Measurements from ENCODE around the gene HOXA7.

The HOXA7 gene

DNA sequence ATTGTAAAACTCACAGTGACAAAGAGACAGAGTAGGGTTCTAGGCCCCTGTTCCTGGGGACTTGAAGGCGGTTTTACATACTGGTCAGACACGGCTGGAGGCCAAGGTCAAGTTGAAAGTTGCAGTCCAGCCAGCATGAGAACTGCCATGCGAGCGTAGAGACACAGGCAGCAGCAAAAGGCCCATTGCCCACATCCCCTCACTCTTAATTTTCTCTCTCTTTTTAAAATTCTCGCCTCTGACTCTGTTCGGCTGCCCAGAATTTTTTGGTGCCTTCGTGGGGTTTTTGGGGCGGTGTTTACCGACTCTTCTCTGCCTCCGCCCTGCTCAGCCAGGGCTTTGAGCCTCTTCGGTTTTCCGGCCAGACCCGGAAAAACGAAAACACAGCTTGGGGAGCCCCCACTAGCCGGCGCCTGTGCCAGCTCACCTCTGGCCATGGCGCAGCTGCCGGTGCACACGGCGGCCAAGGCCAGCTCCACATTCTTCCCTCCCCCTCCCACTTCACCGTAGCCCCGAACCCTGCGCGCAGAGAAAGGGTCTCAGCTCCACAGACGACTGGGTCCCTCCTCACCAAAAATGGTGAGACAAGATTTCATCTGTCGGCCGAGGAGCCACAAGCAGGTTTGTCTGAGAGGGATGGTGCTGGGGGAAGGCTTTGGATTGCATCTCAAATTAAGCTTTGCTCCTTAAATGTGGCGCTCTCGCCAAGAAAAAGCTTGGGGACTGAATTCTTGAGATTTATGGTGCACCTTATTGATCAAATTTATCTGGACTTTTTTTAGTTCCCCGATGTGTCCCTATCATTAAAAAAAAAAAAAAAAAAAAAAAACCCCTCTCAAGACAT is 45.8 kb upstream of the HOXA7 start:
- Histone ChIP-seq H3K4me3 (ENCODE audit: control insufficient read depth in 1 of 7, extremely low read depth in 1 of 7, insufficient read depth in 4 of 7, low read depth in 2 of 7, low read length in 6 of 7) (no peak overlapping the region), H3K36me3 (ENCODE audit: control insufficient read depth in 4 of 4, insufficient read depth in 4 of 4, low read length in 3 of 4) (no peaks in the 10 kb centered on the region), H3K9me3 (ENCODE audit: control extremely low read depth in 1 of 5, control insufficient read depth in 4 of 5, insufficient read depth in 2 of 5, low read depth in 1 of 5, low read length in 4 of 5) (no peaks in the 10 kb centered on the region), H3K27ac (ENCODE audit: insufficient read depth in 1 of 2, low read depth in 1 of 2, low read length in 2 of 2, poor library complexity in 1 of 2, severe bottlenecking in 2 of 2) (no peak overlapping the region), H3K4me1 (ENCODE audit: control extremely low read depth in 1 of 4, control insufficient read depth in 4 of 4, insufficient read depth in 4 of 4, low read length in 3 of 4) (peaks cover 0 to 39% (median 36%) of the 10 kb centered on the region in 4 experiments), H3K27me3 (replicated peaks in 2 of 5; ENCODE audit: control insufficient read depth in 4 of 5, insufficient read depth in 5 of 5, low read length in 4 of 5) (peaks cover 29 to 99% (median 79%) of the 10 kb centered on the region in 5 experiments)
- ChIA-PET POLR2A (no interaction called here), CTCF (interaction anchor here (1.0 to 1.6 kb wide), 4 partner anchors 8 to 14 kb away, joined by 3 to 4 read pairs (median 3); no protein-coding TSS in a partner anchor)
- 17% methylated on average over 24 of the region's 30 CpGs for WGBS (ENCODE audit: insufficient coverage)
- no peak for DNase-seq

DNA sequence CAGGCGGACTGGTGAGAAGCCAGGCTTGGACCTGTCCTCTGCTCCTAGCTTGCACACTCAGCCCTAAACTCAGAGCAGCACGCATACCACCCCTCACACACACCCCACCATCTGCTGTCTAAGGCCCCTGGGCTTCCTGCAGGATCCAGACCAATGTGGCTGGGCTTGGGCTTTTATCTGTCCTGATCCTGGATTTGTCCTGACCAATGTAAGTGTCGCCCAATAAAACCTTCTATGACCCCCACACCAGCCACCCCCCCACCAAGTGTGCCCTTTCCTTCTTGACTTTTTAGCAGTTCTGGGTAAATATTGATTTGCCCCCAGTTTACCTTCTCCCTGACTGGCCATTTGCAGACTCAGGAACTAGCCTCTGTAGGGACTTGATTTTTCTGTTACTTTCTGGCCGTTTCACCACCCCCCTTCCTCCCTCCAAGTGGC is 45.1 kb upstream of the HOXA7 start:
- Histone ChIP-seq H3K36me3 (ENCODE audit: control insufficient read depth in 4 of 4, insufficient read depth in 4 of 4, low read length in 3 of 4) (no peaks in the 10 kb centered on the region), H3K4me1 (ENCODE audit: control extremely low read depth in 1 of 4, control insufficient read depth in 4 of 4, insufficient read depth in 4 of 4, low read length in 3 of 4) (peaks cover 0 to 39% (median 36%) of the 10 kb centered on the region in 4 experiments), H3K9me3 (ENCODE audit: control extremely low read depth in 1 of 5, control insufficient read depth in 4 of 5, insufficient read depth in 2 of 5, low read depth in 1 of 5, low read length in 4 of 5) (no peaks in the 10 kb centered on the region), H3K27ac (ENCODE audit: insufficient read depth in 1 of 2, low read depth in 1 of 2, low read length in 2 of 2, poor library complexity in 1 of 2, severe bottlenecking in 2 of 2) (no peak overlapping the region), H3K4me3 (ENCODE audit: control insufficient read depth in 1 of 7, extremely low read depth in 1 of 7, insufficient read depth in 4 of 7, low read depth in 2 of 7, low read length in 6 of 7) (peak overlapping the region in 3 of 7 experiments; percentile 4 to 41 (median 39)), H3K27me3 (replicated peaks in 2 of 5; ENCODE audit: control insufficient read depth in 4 of 5, insufficient read depth in 5 of 5, low read length in 4 of 5) (peaks cover 28 to 99% (median 76%) of the 10 kb centered on the region in 5 experiments)
- no peak for DNase-seq
- 3% methylated on average over 3 of the region's 4 CpGs for WGBS (ENCODE audit: insufficient coverage)
- POLR2A ChIA-PET: interaction anchor here (0.6 kb wide), 1 partner anchor 9 kb away, joined by 3 read pairs; no protein-coding TSS in a partner anchor
- CTCF ChIA-PET: interaction anchor here (1.0 to 1.6 kb wide), 3 partner anchors 9 to 15 kb away, joined by 3 to 4 read pairs (median 3); no protein-coding TSS in a partner anchor

DNA sequence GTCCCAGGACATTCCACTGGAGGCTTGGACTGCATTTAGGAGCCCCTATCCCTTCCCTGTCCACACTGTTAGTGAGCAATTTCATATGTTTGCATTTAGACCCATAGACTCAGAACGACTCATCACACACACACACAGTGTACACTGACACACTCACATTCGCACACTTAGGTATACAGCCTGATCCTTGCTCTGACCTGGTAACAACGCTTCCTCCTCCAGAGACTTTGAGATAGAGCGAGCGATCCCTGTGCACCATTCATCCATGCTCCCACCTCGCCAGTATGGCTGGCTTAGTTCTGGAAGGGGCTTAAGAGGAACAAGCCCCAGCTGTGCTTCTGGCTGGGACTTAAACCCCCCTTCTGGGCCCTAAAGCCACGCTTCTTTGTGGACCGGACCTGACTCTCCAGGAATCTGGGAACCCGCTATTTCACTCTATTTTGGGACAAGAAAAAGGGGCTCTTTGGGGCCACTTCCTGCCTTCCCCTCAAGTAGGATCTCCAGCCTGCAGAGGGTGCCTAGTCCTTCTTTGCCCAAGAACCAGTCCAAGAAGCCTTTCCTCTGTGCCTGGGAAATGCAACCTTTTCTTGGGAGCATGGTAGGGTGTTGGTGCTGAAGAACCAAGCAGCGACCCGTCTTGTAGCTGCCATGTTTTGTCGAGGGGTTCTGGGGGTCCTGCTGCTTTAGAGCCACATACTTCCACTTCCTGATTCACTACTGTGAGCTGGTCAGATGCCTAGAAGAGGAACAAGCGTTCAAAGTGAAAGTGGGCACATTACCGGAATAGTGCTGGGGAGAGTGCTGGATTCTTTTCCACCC is 44.5 kb upstream of the HOXA7 start:
- 3% methylated on average over 9 of the region's 14 CpGs for WGBS (ENCODE audit: insufficient coverage)
- peak overlapping the region in 4 of 7 experiments; percentile 37 to 59 (median 46) for H3K4me3 ChIP-seq (ENCODE audit: control insufficient read depth in 1 of 7, extremely low read depth in 1 of 7, insufficient read depth in 4 of 7, low read depth in 2 of 7, low read length in 6 of 7)
- H3K27me3 ChIP-seq (replicated peaks in 2 of 5; ENCODE audit: control insufficient read depth in 4 of 5, insufficient read depth in 5 of 5, low read length in 4 of 5): peaks cover 25 to 99% (median 73%) of the 10 kb centered on the region in 5 experiments
- ChIA-PET CTCF (interaction anchor here (0.6 to 1.4 kb wide), 2 partner anchors 10 to 573 kb away, joined by 3 to 4 read pairs; no protein-coding TSS in a partner anchor), POLR2A (interaction anchor here (0.6 to 0.9 kb wide), 2 partner anchors 10 to 574 kb away, joined by 3 read pairs; no protein-coding TSS in a partner anchor)
- no peaks in the 10 kb centered on the region for H3K36me3 ChIP-seq (ENCODE audit: control insufficient read depth in 4 of 4, insufficient read depth in 4 of 4, low read length in 3 of 4)
- no peak overlapping the region for H3K27ac ChIP-seq (ENCODE audit: insufficient read depth in 1 of 2, low read depth in 1 of 2, low read length in 2 of 2, poor library complexity in 1 of 2, severe bottlenecking in 2 of 2)
- H3K9me3 ChIP-seq (ENCODE audit: control extremely low read depth in 1 of 5, control insufficient read depth in 4 of 5, insufficient read depth in 2 of 5, low read depth in 1 of 5, low read length in 4 of 5): no peaks in the 10 kb centered on the region
- peak; percentile 53 to 71 (median 69) for DNase-seq
- peaks cover 0 to 39% (median 36%) of the 10 kb centered on the region in 4 experiments for H3K4me1 ChIP-seq (ENCODE audit: control extremely low read depth in 1 of 4, control insufficient read depth in 4 of 4, insufficient read depth in 4 of 4, low read length in 3 of 4)

DNA sequence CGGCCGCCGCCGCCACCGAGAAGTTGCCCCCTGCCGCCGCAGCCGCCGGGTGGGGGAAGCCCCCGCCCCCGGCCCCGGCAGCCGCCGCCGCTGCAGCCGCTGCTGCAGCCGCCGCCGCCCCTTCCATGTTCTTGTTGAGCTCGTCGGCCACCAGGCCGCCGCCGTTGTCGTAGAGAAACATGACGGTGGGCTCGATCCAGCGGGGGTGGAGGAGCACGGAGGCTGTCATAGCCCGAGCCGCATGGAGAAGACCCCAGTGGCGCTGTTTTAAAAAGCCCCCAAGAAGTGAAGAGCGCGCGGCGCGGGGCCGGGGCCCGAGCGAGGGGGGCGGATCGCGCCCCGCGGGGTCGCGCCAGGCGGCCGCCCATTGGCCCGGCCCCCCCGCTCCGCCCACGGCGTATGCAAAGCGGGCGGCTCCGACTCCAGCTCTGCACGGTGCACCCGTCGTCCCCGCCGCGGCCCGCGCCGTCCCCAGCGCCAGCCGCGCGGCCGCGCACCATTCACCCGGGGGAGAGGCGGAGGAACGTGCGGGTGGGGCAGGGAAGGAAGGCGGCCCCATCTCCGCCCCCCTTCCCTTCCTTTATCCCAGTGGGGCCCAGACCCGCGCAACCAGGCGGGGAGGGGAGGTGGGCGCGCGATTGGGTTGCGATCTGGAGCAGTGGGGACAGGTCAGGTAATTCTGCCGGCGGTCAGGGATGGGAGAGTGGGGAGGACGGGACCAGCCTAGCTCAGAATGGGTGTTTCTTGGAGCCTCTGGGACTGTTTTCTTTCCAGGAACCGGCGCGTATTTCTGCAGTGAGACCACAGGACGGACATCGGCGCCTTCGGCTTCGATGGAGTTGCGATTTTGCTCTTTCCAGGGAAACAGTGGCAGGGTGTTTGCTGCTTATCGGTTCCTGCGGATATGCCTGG is 43.6 kb upstream of the HOXA7 start, which contains the start of gene HOXA13:
Gene HOXA13 (minus strand): TSS at position 243 of the 912 bp plus-strand sequence. CDS start 14 bp downstream, at position 229.
- no peaks in the 10 kb centered on the region for H3K36me3 ChIP-seq (ENCODE audit: control insufficient read depth in 4 of 4, insufficient read depth in 4 of 4, low read length in 3 of 4)
- POLR2A ChIA-PET: interaction anchor here (0.9 kb wide), 1 partner anchor 574 kb away, joined by 3 read pairs; no protein-coding TSS in a partner anchor

DNA sequence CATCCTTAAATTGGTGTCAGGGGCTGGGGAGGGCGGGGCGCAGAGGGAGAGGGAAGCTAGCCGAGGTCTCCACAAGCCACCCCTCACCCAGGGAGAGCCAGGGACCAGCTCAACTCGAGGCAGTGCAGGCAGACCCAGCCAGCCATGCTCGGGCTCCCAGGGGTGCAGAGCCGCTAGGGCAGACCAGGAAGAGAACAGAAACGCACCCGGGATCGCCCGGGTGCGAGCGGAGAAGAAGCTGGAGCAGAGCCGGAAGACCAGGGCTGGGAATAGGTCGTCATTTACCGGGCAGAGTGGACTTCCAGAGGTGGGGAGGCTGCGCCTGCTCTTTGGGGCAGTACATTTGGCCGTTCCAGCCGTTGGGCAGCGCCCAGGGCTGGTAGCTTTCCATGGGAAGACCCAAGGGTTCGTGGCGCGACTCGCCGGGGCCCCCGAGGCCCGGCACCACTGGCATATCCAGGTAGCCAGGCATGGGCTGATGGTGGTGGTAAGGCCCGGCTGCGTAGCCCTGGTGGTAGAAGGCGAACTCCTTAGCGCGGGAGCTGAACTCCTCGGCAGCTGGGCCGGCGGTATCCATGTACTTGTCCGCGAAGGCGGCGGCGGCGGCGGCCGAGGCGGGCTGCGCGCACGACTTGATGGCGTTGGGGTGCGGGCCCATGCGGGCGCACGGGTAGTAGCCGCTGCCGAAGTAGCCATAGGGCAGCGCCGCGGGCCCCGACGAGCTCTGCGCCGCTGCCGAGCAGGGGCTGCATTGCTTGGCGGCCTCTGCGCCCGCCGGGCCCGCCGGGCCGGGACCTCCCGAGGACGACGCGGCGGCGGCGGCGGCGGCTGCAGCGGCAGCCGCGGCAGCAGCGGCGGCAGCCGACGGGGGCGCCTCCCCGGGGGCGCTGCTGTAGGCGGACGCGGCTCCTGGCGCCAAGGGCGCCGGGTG is 42.7 kb upstream of the HOXA7 start:
- H3K27me3 ChIP-seq (replicated peaks in 2 of 5; ENCODE audit: control insufficient read depth in 4 of 5, insufficient read depth in 5 of 5, low read length in 4 of 5): peaks cover 35 to 99% (median 71%) of the 10 kb centered on the region in 5 experiments
- peak in 1 of 3 donors; percentile 53 for DNase-seq
- H3K36me3 ChIP-seq (ENCODE audit: control insufficient read depth in 4 of 4, insufficient read depth in 4 of 4, low read length in 3 of 4): no peaks in the 10 kb centered on the region
- CTCF ChIA-PET: interaction anchor here (0.7 to 2.1 kb wide), 10 partner anchors 9 to 821 kb away, joined by 3 to 10 read pairs (median 3); no protein-coding TSS in a partner anchor
- peak overlapping the region in 1 of 7 experiments; percentile 36 for H3K4me3 ChIP-seq (ENCODE audit: control insufficient read depth in 1 of 7, extremely low read depth in 1 of 7, insufficient read depth in 4 of 7, low read depth in 2 of 7, low read length in 6 of 7)
- H3K4me1 ChIP-seq (ENCODE audit: control extremely low read depth in 1 of 4, control insufficient read depth in 4 of 4, insufficient read depth in 4 of 4, low read length in 3 of 4): peaks cover 0 to 31% (median 29%) of the 10 kb centered on the region in 4 experiments
- no peak overlapping the region for H3K27ac ChIP-seq (ENCODE audit: insufficient read depth in 1 of 2, low read depth in 1 of 2, low read length in 2 of 2, poor library complexity in 1 of 2, severe bottlenecking in 2 of 2)
- WGBS (ENCODE audit: insufficient coverage): 1% methylated on average over 84 of the region's 93 CpGs
- POLR2A ChIA-PET: no interaction called here
- H3K9me3 ChIP-seq (ENCODE audit: control extremely low read depth in 1 of 5, control insufficient read depth in 4 of 5, insufficient read depth in 2 of 5, low read depth in 1 of 5, low read length in 4 of 5): no peaks in the 10 kb centered on the region

More for the DNA sequence above, 43.6 kb upstream of the HOXA7 start, which contains the start of gene HOXA13:
- Histone ChIP-seq H3K4me3 (ENCODE audit: control insufficient read depth in 1 of 7, extremely low read depth in 1 of 7, insufficient read depth in 4 of 7, low read depth in 2 of 7, low read length in 6 of 7) (peak within 1 kb of the TSS in 5 of 7 experiments; percentile 13 to 59 (median 37)), H3K27ac (ENCODE audit: insufficient read depth in 1 of 2, low read depth in 1 of 2, low read length in 2 of 2, poor library complexity in 1 of 2, severe bottlenecking in 2 of 2) (no peak within 1 kb of the TSS), H3K4me1 (ENCODE audit: control extremely low read depth in 1 of 4, control insufficient read depth in 4 of 4, insufficient read depth in 4 of 4, low read length in 3 of 4) (peaks cover 0 to 35% (median 33%) of the 10 kb centered on the region in 4 experiments), H3K27me3 (replicated peaks in 2 of 5; ENCODE audit: control insufficient read depth in 4 of 5, insufficient read depth in 5 of 5, low read length in 4 of 5) (peaks cover 27 to 99% (median 71%) of the 10 kb centered on the region in 5 experiments), H3K9me3 (ENCODE audit: control extremely low read depth in 1 of 5, control insufficient read depth in 4 of 5, insufficient read depth in 2 of 5, low read depth in 1 of 5, low read length in 4 of 5) (no peaks in the 10 kb centered on the region)
- CTCF ChIA-PET: interaction anchor here (0.7 to 2.1 kb wide), 7 partner anchors 8 to 820 kb away, joined by 3 to 10 read pairs (median 4); no protein-coding TSS in a partner anchor
- WGBS (ENCODE audit: insufficient coverage): 1% methylated on average over 73 of the region's 99 CpGs
- peak in 1 of 3 donors; percentile 50 for DNase-seq
